ENCODE measurements around the gene IQSEC2.

The IQSEC2 gene

GRCh38 chrX:53283099-53283498 is 1.7 kb upstream of the IQSEC2 start:
- no peak overlapping the region for H3K4me3 ChIP-seq (ENCODE audit: low read depth in 1 of 2, low read length in 1 of 2)
- no peaks in the 10 kb centered on the region for H3K27me3 ChIP-seq
- H3K27ac ChIP-seq = no peak overlapping the region
- no peaks in the 10 kb centered on the region for H3K36me3 ChIP-seq
- TF ChIP-seq CTCF (IDR thresholded peaks at IDR 0.05) = no peak
- peaks cover 0 to 11% of the 10 kb centered on the region in 2 experiments for H3K4me1 ChIP-seq (ENCODE audit: control insufficient read depth in 1 of 2, insufficient read depth in 1 of 2, low read depth in 1 of 2, low read length in 1 of 2)
- H3K9me3 ChIP-seq = no peaks in the 10 kb centered on the region

- no peak overlapping the region for H3K4me3 ChIP-seq (ENCODE audit: low read depth in 1 of 2, low read length in 1 of 2)
- no peak for TF ChIP-seq CTCF (IDR thresholded peaks at IDR 0.05)
These were observed 745 bp upstream of the IQSEC2 start for GRCh38 chrX:53281963-53282695.

GRCh38 chrX:53280331-53281320 is 758 bp downstream of the IQSEC2 start:
- no peak for TF ChIP-seq CTCF (IDR thresholded peaks at IDR 0.05)
- no peaks in the 10 kb centered on the region for H3K27me3 ChIP-seq
- no peaks in the 10 kb centered on the region for H3K36me3 ChIP-seq
- no peaks in the 10 kb centered on the region for H3K9me3 ChIP-seq
- no peak overlapping the region for H3K27ac ChIP-seq
- peaks cover 0 to 8% of the 10 kb centered on the region in 2 experiments for H3K4me1 ChIP-seq (ENCODE audit: control insufficient read depth in 1 of 2, insufficient read depth in 1 of 2, low read depth in 1 of 2, low read length in 1 of 2)
- H3K4me3 ChIP-seq (ENCODE audit: low read depth in 1 of 2, low read length in 1 of 2) = no peak overlapping the region

More at GRCh38 chrX:53281963-53282695, 745 bp upstream of the IQSEC2 start:
- Histone ChIP-seq H3K27me3 (no peaks in the 10 kb centered on the region), H3K36me3 (no peaks in the 10 kb centered on the region), H3K4me1 (ENCODE audit: control insufficient read depth in 1 of 2, insufficient read depth in 1 of 2, low read depth in 1 of 2, low read length in 1 of 2) (peaks cover 0 to 8% of the 10 kb centered on the region in 2 experiments), H3K27ac (no peak overlapping the region), H3K9me3 (no peaks in the 10 kb centered on the region)

- no peaks in the 10 kb centered on the region for H3K36me3 ChIP-seq
- no peaks in the 10 kb centered on the region for H3K9me3 ChIP-seq
- no peak overlapping the region for H3K4me3 ChIP-seq (ENCODE audit: low read depth in 1 of 2, low read length in 1 of 2)
- H3K27me3 ChIP-seq = no peaks in the 10 kb centered on the region
- peaks cover 0 to 8% of the 10 kb centered on the region in 2 experiments for H3K4me1 ChIP-seq (ENCODE audit: control insufficient read depth in 1 of 2, insufficient read depth in 1 of 2, low read depth in 1 of 2, low read length in 1 of 2)
- TF ChIP-seq CTCF (IDR thresholded peaks at IDR 0.05) = no peak
- H3K27ac ChIP-seq = no peak overlapping the region
These were observed 1.8 kb downstream of the IQSEC2 start for GRCh38 chrX:53279296-53280237.

GRCh38 chrX:53272808-53273337 is 8.5 kb downstream of the IQSEC2 start:
- Histone ChIP-seq H3K9me3 (no peaks in the 10 kb centered on the region), H3K27me3 (no peaks in the 10 kb centered on the region), H3K27ac (no peak overlapping the region), H3K36me3 (no peaks in the 10 kb centered on the region), H3K4me1 (ENCODE audit: control insufficient read depth in 1 of 2, insufficient read depth in 1 of 2, low read depth in 1 of 2, low read length in 1 of 2) (no peaks in the 10 kb centered on the region), H3K4me3 (ENCODE audit: low read depth in 1 of 2, low read length in 1 of 2) (no peak overlapping the region)
- TF ChIP-seq CTCF (IDR thresholded peaks at IDR 0.05) = no peak

All from neutrophil (primary cell).